ENCODE measurements around the gene LIMD2.

DNA sequence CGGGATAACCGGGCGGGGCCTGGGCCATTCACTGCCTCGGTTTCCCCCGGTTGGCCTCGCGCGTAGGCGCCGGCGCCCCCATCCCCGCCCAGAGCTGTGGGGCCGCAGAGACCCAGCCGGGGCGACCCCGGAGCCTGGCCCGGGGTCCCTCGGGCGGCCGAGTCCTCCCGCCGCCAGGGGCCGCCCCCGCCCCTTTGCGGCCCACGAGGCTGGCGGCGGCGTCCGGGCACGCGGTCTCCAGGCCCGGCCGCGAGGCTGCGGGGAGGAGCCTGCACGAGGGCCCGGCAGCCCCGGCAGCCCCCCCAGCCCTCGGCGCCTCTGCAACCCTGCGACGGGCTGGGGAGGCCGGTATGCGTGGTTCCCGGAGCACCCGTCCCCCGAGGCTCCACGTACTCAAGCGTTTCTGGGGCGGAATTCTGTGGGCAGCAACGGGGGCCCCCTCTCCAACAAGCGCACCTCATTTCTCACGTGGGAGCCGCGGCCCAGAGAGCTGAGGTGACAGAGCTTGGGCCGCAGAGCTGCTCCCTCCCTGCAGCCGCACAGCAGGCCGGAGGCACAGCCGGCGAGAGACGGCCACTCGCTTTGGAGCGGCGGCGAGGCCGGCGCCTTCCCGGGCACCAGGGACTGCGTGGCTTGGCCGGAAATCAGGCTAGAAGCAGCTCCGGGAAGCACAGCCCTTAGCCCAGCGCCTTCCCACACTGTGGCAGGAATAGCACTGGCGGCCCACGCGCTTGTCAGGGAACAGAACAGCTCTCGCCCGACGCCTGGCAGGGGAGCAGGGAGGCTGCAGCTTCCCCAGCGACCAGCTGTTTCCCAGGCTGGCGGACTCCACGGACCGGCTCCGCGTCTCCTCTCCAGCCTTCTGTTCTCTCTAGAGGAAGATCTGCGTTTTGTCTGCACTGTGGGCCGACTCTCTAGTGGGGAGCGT lies 867 bp upstream of the LIMD2 start:
- TF ChIP-seq, protein P1, sequence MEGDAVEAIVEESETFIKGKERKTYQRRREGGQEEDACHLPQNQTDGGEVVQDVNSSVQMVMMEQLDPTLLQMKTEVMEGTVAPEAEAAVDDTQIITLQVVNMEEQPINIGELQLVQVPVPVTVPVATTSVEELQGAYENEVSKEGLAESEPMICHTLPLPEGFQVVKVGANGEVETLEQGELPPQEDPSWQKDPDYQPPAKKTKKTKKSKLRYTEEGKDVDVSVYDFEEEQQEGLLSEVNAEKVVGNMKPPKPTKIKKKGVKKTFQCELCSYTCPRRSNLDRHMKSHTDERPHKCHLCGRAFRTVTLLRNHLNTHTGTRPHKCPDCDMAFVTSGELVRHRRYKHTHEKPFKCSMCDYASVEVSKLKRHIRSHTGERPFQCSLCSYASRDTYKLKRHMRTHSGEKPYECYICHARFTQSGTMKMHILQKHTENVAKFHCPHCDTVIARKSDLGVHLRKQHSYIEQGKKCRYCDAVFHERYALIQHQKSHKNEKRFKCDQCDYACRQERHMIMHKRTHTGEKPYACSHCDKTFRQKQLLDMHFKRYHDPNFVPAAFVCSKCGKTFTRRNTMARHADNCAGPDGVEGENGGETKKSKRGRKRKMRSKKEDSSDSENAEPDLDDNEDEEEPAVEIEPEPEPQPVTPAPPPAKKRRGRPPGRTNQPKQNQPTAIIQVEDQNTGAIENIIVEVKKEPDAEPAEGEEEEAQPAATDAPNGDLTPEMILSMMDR (IDR thresholded peaks at IDR 0.05 in 4 of 5, conservative IDR thresholded peaks at IDR 0.05 in 1 of 5) = peak in 3 of 5 experiments; percentile 15 to 22 (median 18)
- no peak for TF ChIP-seq POLR2A (IDR thresholded peaks at IDR 0.05)
